IMR-90 (cell line): Measurements from ENCODE around the gene SYTL3. TPM values are rescaled to one million over a fixed set of nuclear protein-coding genes. Genes with fewer than 3 reads are reported as not detected.

Experiments
- ATAC-seq: fragments of 200-7000 bp; cut with Tn5 transposase; 2 replicates; pipeline ENCODE4 v1.9.1; 2020; ENCODE audit warnings: low read depth, mild to moderate bottlenecking, moderate library complexity
- BruUV-seq: library from RNA; stranded (reverse); fragments of 400-500 nt; replicated peaks from 2 replicates; lab custom pipeline; 2021; lab: Mats Ljungman, UMichigan
- CTCF ChIA-PET: fragments of 300-600 bp; formaldehyde crosslinking; extraction: SDS; loops from one replicate; lab custom pipeline; 2021; ENCODE audit warnings: antibody characterized with exemption; lab: Yijun Ruan, JAX
- POLR2A ChIA-PET: fragments of 300-600 bp; sonication (Branson Sonifier 250); formaldehyde crosslinking; loops from one replicate; lab custom pipeline; 2022; ENCODE audit warnings: antibody characterized with exemption; ENCODE audit not compliant: unreplicated experiment; lab: Charles Lee
- DNase-seq: peaks from one replicate; pipeline ENCODE4 v3.0.0; 2013
- H2AFZ ChIP-seq: replicated peaks from 2 replicates; pipeline ENCODE3; 2013; ENCODE audit warnings: low read length, mild to moderate bottlenecking; ENCODE audit not compliant: poor library complexity
- H2AK5ac ChIP-seq: 2 replicates; pipeline ENCODE4 v1.6.1; 2013; ENCODE audit warnings: low read depth, low read length, inconsistent platforms
- H2AK9ac ChIP-seq: replicated peaks from 2 replicates; pipeline ENCODE3; 2013; ENCODE audit warnings: mild to moderate bottlenecking, low read depth, low read length, moderate library complexity; ENCODE audit not compliant: poor library complexity
- H2BK120ac ChIP-seq: 2 replicates; pipeline ENCODE4 v1.6.1; 2013; ENCODE audit warnings: low read depth, low read length, inconsistent platforms
- H2BK15ac ChIP-seq: 3 replicates; pipeline ENCODE4 v1.6.1; 2013; ENCODE audit warnings: low read depth, low read length, inconsistent platforms
- H2BK20ac ChIP-seq: 2 replicates; pipeline ENCODE4 v1.6.1; 2013; ENCODE audit warnings: low read depth, mild to moderate bottlenecking, inconsistent platforms, low read length, moderate library complexity
- H2BK5ac ChIP-seq: 2 replicates; pipeline ENCODE4 v1.6.1; 2013; ENCODE audit warnings: mild to moderate bottlenecking, low read depth, low read length, inconsistent platforms; ENCODE audit not compliant: poor library complexity, severe bottlenecking
- H3K14ac ChIP-seq: replicated peaks from 2 replicates; pipeline ENCODE4 v1.6.1; 2013; ENCODE audit warnings: low read depth, low read length, inconsistent platforms
- H3K18ac ChIP-seq: 2 replicates; pipeline ENCODE4 v1.6.1; 2013; ENCODE audit warnings: low read depth, low read length, control low read depth
- H3K23ac ChIP-seq: 2 replicates; pipeline ENCODE4 v1.6.1; 2013; ENCODE audit warnings: low read depth, low read length, inconsistent platforms
- H3K27ac ChIP-seq: 2 replicates; pipeline ENCODE4 v1.5.1; 2013; ENCODE audit warnings: mild to moderate bottlenecking, control low read depth, low read length; ENCODE audit not compliant: insufficient read depth
- H3K27me3 ChIP-seq: 2 replicates; pipeline ENCODE4 v1.6.1; 2013; ENCODE audit warnings: low read length; ENCODE audit not compliant: control insufficient read depth, insufficient read depth
- H3K36me3 ChIP-seq: 2 replicates; pipeline ENCODE4 v1.6.1; 2013; ENCODE audit warnings: low read length, mixed read lengths; ENCODE audit not compliant: control insufficient read depth, insufficient read depth
- H3K4ac ChIP-seq: 2 replicates; pipeline ENCODE4 v1.6.1; 2013; ENCODE audit warnings: low read depth, low read length, inconsistent platforms
- H3K4me1 ChIP-seq: 2 replicates; pipeline ENCODE4 v1.6.1; 2013; ENCODE audit warnings: low read length, mixed read lengths; ENCODE audit not compliant: control insufficient read depth, insufficient read depth
- H3K4me2 ChIP-seq: 2 replicates; pipeline ENCODE4 v1.6.1; 2013; ENCODE audit warnings: low read depth, mild to moderate bottlenecking, control low read depth, low read length, moderate library complexity
- H3K4me3 ChIP-seq: 2 replicates; pipeline ENCODE4 v1.5.1; 2013; ENCODE audit warnings: low read depth, mild to moderate bottlenecking, control low read depth, low read length, moderate library complexity; ENCODE audit not compliant: insufficient read depth
- H3K56ac ChIP-seq: 2 replicates; pipeline ENCODE4 v1.6.1; 2013; ENCODE audit warnings: low read length, inconsistent platforms; ENCODE audit not compliant: insufficient read depth; ENCODE audit errors: extremely low read depth
- H3K79me1 ChIP-seq, 2 experiments: 2 replicates each; pipeline ENCODE4 v1.6.1; 2013; ENCODE audit warnings: low read length in 2 of 2, inconsistent platforms in 1 of 2, low read depth in 1 of 2
- H3K9ac ChIP-seq: 2 replicates; pipeline ENCODE4 v1.6.1; 2013; ENCODE audit warnings: low read depth, low read length, control low read depth
- H3K9me1 ChIP-seq: 2 replicates; pipeline ENCODE4 v1.6.1; 2013; ENCODE audit warnings: low read length, inconsistent platforms; ENCODE audit not compliant: insufficient read depth
- H3K9me3 ChIP-seq: 2 replicates; pipeline ENCODE4 v1.6.1; 2013; ENCODE audit warnings: low read length; ENCODE audit not compliant: control insufficient read depth, insufficient read depth
- H4K20me1 ChIP-seq: 2 replicates; pipeline ENCODE4 v1.6.1; 2013; ENCODE audit warnings: low read length, inconsistent platforms; ENCODE audit not compliant: insufficient read depth
- H4K5ac ChIP-seq: 2 replicates; pipeline ENCODE4 v1.6.1; 2013; ENCODE audit warnings: mild to moderate bottlenecking, low read depth, low read length, control low read depth
- H4K8ac ChIP-seq, 2 experiments: 2 replicates each; pipeline ENCODE4 v1.6.1; 2013; ENCODE audit warnings: low read depth in 2 of 2, low read length in 2 of 2, control low read depth in 1 of 2, inconsistent platforms in 1 of 2
- H4K91ac ChIP-seq: 2 replicates; pipeline ENCODE4 v1.6.1; 2013; ENCODE audit warnings: low read depth, low read length, inconsistent platforms; ENCODE audit not compliant: insufficient read depth
- CEBPB ChIP-seq: IDR thresholded peaks from 2 replicates; pipeline ENCODE4 v1.6.1; 2012; ENCODE audit warnings: low read depth, low read length, improper control_type of control experiment
- MAZ ChIP-seq: IDR thresholded peaks from 2 replicates; pipeline ENCODE4 v1.6.1; 2012; ENCODE audit warnings: low read depth, mild to moderate bottlenecking, low read length, improper control_type of control experiment, moderate library complexity, borderline replicate concordance
- SMC3 ChIP-seq: fragments of 150-350 bp; IDR thresholded peaks from 2 replicates; pipeline ENCODE4 v1.6.1; 2016; ENCODE audit warnings: low read depth, mild to moderate bottlenecking, antibody characterized with exemption, low read length, moderate library complexity
- WGBS, 2 experiments: methylation state at CpG; one replicate each; pipeline versions ENCODE4 v1.1.5 to v1.1.7; 2013; ENCODE audit warnings: missing lambda C conversion rate in 2 of 2; ENCODE audit not compliant: insufficient read length in 1 of 2; ENCODE audit errors: extremely low coverage in 2 of 2; 5-methylcytosine and 5-hydroxymethylcytosine counted together
- dilution Hi-C: fragments of 300-500 bp; cut with HindIII; formaldehyde crosslinking; loops from one replicate; pipeline ENCODE4 v1.14.3; 2018; ENCODE audit warnings: low sequenced_read_pairs; ENCODE audit not compliant: unreplicated experiment
- in situ Hi-C: fragments of 300-500 bp; cut with MboI; formaldehyde crosslinking; loops from 3 replicates; pipeline ENCODE4 v1.14.3; 2019; ENCODE audit warnings: low sequenced_read_pairs, inconsistent platforms, mixed read lengths
- intact Hi-C: fragments of 100-400 bp; cut with micrococcal nuclease; formaldehyde crosslinking; loops from 2 replicates; pipeline ENCODE4 v1.10.0; 2022
- polyA plus RNA-seq, 3 experiments: library from polyadenylated mRNA; depleted of rRNA; stranded (reverse); fragments of >200 nt; gene quantifications; 2 replicates each; pipeline ENCODE4 v1.2.3, GENCODE V29; 2012; ENCODE audit warnings: low replicate concordance in 1 of 3
- total RNA-seq: library from RNA; depleted of rRNA; stranded (reverse); fragments of >200 nt; gene quantifications from 2 replicates; pipeline ENCODE4 v1.2.3, GENCODE V29; 2012
- TF ChIP-seq, protein P1 (sequence below): fragments of 150-350 bp; IDR thresholded peaks from 2 replicates; pipeline ENCODE4 v1.6.1; 2016; ENCODE audit warnings: low read depth, mild to moderate bottlenecking, low read length, moderate library complexity, borderline replicate concordance

Gene SYTL3
- total and polyA plus RNA-seq, 2 of the 4 experiments (the other 2 are of a cell fraction): 2.9 to 4.3 TPM

DNA sequence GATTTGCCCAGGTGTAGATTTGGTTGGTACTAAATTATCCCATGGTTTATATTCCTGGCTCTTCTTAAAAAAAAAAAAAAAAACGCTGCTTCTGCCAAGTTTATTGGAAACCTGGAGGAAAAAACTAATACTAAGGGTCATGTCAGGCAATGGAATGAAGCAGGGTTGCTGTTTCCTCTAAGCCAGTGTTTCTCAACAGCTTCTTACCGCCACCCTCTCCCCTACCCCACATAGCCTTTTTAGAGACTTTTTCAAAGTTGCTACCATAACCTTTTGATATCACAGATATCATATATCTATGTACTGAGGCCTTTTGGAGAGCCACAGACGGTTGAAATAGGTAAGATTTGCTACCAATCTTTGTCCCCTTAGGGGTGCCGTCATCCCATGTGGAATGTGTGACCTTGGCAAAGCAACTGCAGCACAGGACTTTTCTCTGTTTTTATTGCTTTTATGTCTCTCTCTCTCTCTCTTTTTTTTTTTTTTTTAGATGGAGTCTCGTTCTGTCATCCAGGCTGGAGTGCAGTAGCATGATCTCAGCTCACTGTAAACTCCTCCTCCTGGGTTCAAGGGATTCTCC, 35.0 kb downstream of the SYTL3 start:
- H3K79me1 ChIP-seq: no peaks in the 10 kb centered on the region
- no peak overlapping the region for H3K4me3 ChIP-seq
- no peaks in the 10 kb centered on the region for H4K20me1 ChIP-seq
- H3K14ac ChIP-seq: no peak overlapping the region
- intact Hi-C loops: no loop called here
- in situ Hi-C loops: no loop called here
- no peak overlapping the region for H3K9ac ChIP-seq
- no peak overlapping the region for H2AK5ac ChIP-seq
- no peaks in the 10 kb centered on the region for H3K9me3 ChIP-seq
- no peak overlapping the region for H4K5ac ChIP-seq
- no peak for DNase-seq
- no peak overlapping the region for H3K18ac ChIP-seq
- BruUV-seq: no TSS peak
- no peak overlapping the region for H2AFZ ChIP-seq
- H3K4me2 ChIP-seq: no peak overlapping the region
- H3K27me3 ChIP-seq: no peaks in the 10 kb centered on the region
- no peaks in the 10 kb centered on the region for H3K36me3 ChIP-seq
- CTCF ChIA-PET: interaction anchor here (0.6 kb wide), 1 partner anchor 130 kb away, joined by 4 read pairs; no protein-coding TSS in a partner anchor
- dilution Hi-C loops: no loop called here
- H3K4ac ChIP-seq: no peak overlapping the region
- H3K23ac ChIP-seq: no peak overlapping the region
- POLR2A ChIA-PET: no interaction called here
- TF ChIP-seq, protein P1, sequence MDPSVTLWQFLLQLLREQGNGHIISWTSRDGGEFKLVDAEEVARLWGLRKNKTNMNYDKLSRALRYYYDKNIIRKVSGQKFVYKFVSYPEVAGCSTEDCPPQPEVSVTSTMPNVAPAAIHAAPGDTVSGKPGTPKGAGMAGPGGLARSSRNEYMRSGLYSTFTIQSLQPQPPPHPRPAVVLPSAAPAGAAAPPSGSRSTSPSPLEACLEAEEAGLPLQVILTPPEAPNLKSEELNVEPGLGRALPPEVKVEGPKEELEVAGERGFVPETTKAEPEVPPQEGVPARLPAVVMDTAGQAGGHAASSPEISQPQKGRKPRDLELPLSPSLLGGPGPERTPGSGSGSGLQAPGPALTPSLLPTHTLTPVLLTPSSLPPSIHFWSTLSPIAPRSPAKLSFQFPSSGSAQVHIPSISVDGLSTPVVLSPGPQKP: no peak
- TF ChIP-seq CEBPB (no peak), SMC3 (no peak), MAZ (no peak)
- no peaks in the 10 kb centered on the region for H3K9me1 ChIP-seq
- ATAC-seq: no peak
- no peak overlapping the region for H2BK5ac ChIP-seq
- no peak overlapping the region for H3K27ac ChIP-seq
- peaks cover 2% of the 10 kb centered on the region; the same call in 1 of the 2 replicates for H3K4me1 ChIP-seq
- H2BK120ac ChIP-seq: no peak overlapping the region
- no peak overlapping the region for H4K91ac ChIP-seq
- H2BK15ac ChIP-seq: no peak overlapping the region
- no peak overlapping the region for H3K56ac ChIP-seq
- H2AK9ac ChIP-seq: no peak overlapping the region
- H2BK20ac ChIP-seq: no peak overlapping the region
- WGBS, 2 experiments: no CpG with 5 or more reads among the region's 5 CpGs
- no peak overlapping the region for H4K8ac ChIP-seq
